ENCODE results near the gene SETD2. TPM values are rescaled to one million over a fixed set of nuclear protein-coding genes. Genes with fewer than 3 reads are reported as not detected.
A peak's percentile ranks its signal among the peaks of the same experiment; 100 is the strongest.

The SETD2 gene
- total RNA-seq, 1 donor from 2014 or later, result 73.9 TPM

- no peak for DNase-seq (ENCODE audit: low spot score, unreplicated experiment)
- no peaks in the 10 kb centered on the region for H3K27me3 Mint-ChIP-seq
- no peaks in the 10 kb centered on the region for H3K9me3 Mint-ChIP-seq (ENCODE audit: low read depth)
- H3K4me3 Mint-ChIP-seq (ENCODE audit: low read depth), result no peak overlapping the region
- no peak for TF ChIP-seq CTCF (IDR thresholded peaks at IDR 0.05; ENCODE audit: unreplicated experiment)
- H3K4me1 Mint-ChIP-seq (ENCODE audit: low read depth), result no peaks in the 10 kb centered on the region
- peak overlapping the region; percentile 71 for H3K27ac Mint-ChIP-seq
- H3K36me3 Mint-ChIP-seq (ENCODE audit: insufficient read depth), result peaks cover 12% of the 10 kb centered on the region
These were observed 141.3 kb downstream of the SETD2 start for GRCh38 chr3:47022641-47023071.

- TF ChIP-seq CTCF (IDR thresholded peaks at IDR 0.05; ENCODE audit: unreplicated experiment), result no peak
- Mint-ChIP-seq H3K4me1 (ENCODE audit: low read depth) (peaks cover 6% of the 10 kb centered on the region), H3K27me3 (no peaks in the 10 kb centered on the region), H3K27ac (no peak overlapping the region), H3K4me3 (ENCODE audit: low read depth) (no peak overlapping the region), H3K9me3 (ENCODE audit: low read depth) (no peaks in the 10 kb centered on the region), H3K36me3 (ENCODE audit: insufficient read depth) (peaks cover 10% of the 10 kb centered on the region)
- DNase-seq (ENCODE audit: low spot score, unreplicated experiment), result no peak
These were observed 143.6 kb downstream of the SETD2 start for GRCh38 chr3:47020311-47020710.

- peaks cover 12% of the 10 kb centered on the region for H3K36me3 Mint-ChIP-seq (ENCODE audit: insufficient read depth)
These were observed 144.7 kb downstream of the SETD2 start for GRCh38 chr3:47019201-47019600.

GRCh38 chr3:47018269-47018611 lies 145.7 kb downstream of the SETD2 start:
- no peak overlapping the region for H3K4me3 Mint-ChIP-seq (ENCODE audit: low read depth)
- H3K36me3 Mint-ChIP-seq (ENCODE audit: insufficient read depth), result peaks cover 13% of the 10 kb centered on the region

More at GRCh38 chr3:47019201-47019600, 144.7 kb downstream of the SETD2 start:
- no peaks in the 10 kb centered on the region for H3K27me3 Mint-ChIP-seq
- H3K9me3 Mint-ChIP-seq (ENCODE audit: low read depth), result no peaks in the 10 kb centered on the region
- TF ChIP-seq CTCF (IDR thresholded peaks at IDR 0.05; ENCODE audit: unreplicated experiment), result no peak
- no peak for DNase-seq (ENCODE audit: low spot score, unreplicated experiment)
- peaks cover 6% of the 10 kb centered on the region for H3K4me1 Mint-ChIP-seq (ENCODE audit: low read depth)
- no peak overlapping the region for H3K27ac Mint-ChIP-seq
- no peak overlapping the region for H3K4me3 Mint-ChIP-seq (ENCODE audit: low read depth)

GRCh38 chr3:47017504-47018268 lies 146.2 kb downstream of the SETD2 start:
- Mint-ChIP-seq H3K4me1 (ENCODE audit: low read depth) (peaks cover 10% of the 10 kb centered on the region), H3K4me3 (ENCODE audit: low read depth) (no peak overlapping the region), H3K36me3 (ENCODE audit: insufficient read depth) (peaks cover 13% of the 10 kb centered on the region), H3K27ac (no peak overlapping the region), H3K9me3 (ENCODE audit: low read depth) (no peaks in the 10 kb centered on the region), H3K27me3 (no peaks in the 10 kb centered on the region)
- TF ChIP-seq CTCF (IDR thresholded peaks at IDR 0.05; ENCODE audit: unreplicated experiment), result no peak
- DNase-seq (ENCODE audit: low spot score, unreplicated experiment), result no peak

More at GRCh38 chr3:47018269-47018611, 145.7 kb downstream of the SETD2 start:
- DNase-seq (ENCODE audit: low spot score, unreplicated experiment), result no peak
- no peak overlapping the region for H3K27ac Mint-ChIP-seq
- no peaks in the 10 kb centered on the region for H3K27me3 Mint-ChIP-seq
- TF ChIP-seq CTCF (IDR thresholded peaks at IDR 0.05; ENCODE audit: unreplicated experiment), result no peak
- H3K9me3 Mint-ChIP-seq (ENCODE audit: low read depth), result no peaks in the 10 kb centered on the region
- H3K4me1 Mint-ChIP-seq (ENCODE audit: low read depth), result peaks cover 10% of the 10 kb centered on the region
